PC-3 (cell line): Measurements from ENCODE around the gene QSER1. TPM values are rescaled to one million over a fixed set of nuclear protein-coding genes. Genes with fewer than 3 reads are reported as not detected.
A peak's percentile ranks its signal among the peaks of the same experiment; 100 is the strongest.

Experiments used
- ATAC-seq: fragments of 200-7000 bp; cut with Tn5 transposase; 2 replicates; pipeline ENCODE4 v1.9.1; 2020; ENCODE audit warnings: mild to moderate bottlenecking, moderate library complexity
- BruUV-seq: library from RNA; stranded (reverse); fragments of 400-500 nt; replicated peaks from 2 replicates; lab custom pipeline; 2021; lab: Mats Ljungman, UMichigan
- CTCF ChIA-PET: fragments of 300-600 bp; sonication (Branson Sonifier 250); formaldehyde crosslinking; loops from one replicate; lab custom pipeline; 2022; ENCODE audit warnings: antibody characterized with exemption; lab: Charles Lee
- POLR2A ChIA-PET: fragments of 300-600 bp; sonication (Branson Sonifier 250); formaldehyde crosslinking; loops from one replicate; lab custom pipeline; 2022; ENCODE audit warnings: antibody characterized with exemption; ENCODE audit not compliant: unreplicated experiment; lab: Charles Lee
- DNase-seq: peaks from one replicate; pipeline ENCODE4 v3.0.0-alpha.2; 2015
- H2AFZ ChIP-seq: fragments of 300-600 bp; sonication (generic); 2 replicates; pipeline ENCODE4 v1.6.0; 2016; ENCODE audit warnings: antibody characterized with exemption, low read length
- H3F3A ChIP-seq: fragments of 300-600 bp; sonication (generic); one replicate; pipeline ENCODE4 v1.6.0; 2017; ENCODE audit warnings: antibody characterized with exemption, low read length, control low read depth, mild to moderate bottlenecking; ENCODE audit not compliant: unreplicated experiment
- H3K27ac ChIP-seq: fragments of 300-600 bp; sonication (generic); 2 replicates; pipeline ENCODE4 v1.5.1; 2016; ENCODE audit warnings: mild to moderate bottlenecking, low read length
- H3K27me3 ChIP-seq: fragments of 300-600 bp; sonication (generic); 2 replicates; pipeline ENCODE4 v1.6.1; 2016; ENCODE audit warnings: low read length, mixed read lengths
- H3K36me3 ChIP-seq: fragments of 300-600 bp; sonication (generic); 2 replicates; pipeline ENCODE4 v1.6.1; 2016; ENCODE audit warnings: low read depth, mixed run types, low read length, mixed read lengths
- H3K4me1 ChIP-seq: fragments of 300-600 bp; sonication (generic); 2 replicates; pipeline ENCODE4 v1.5.1; 2016; ENCODE audit warnings: low read length; ENCODE audit not compliant: insufficient read depth
- H3K4me2 ChIP-seq: fragments of 300-600 bp; sonication (generic); 2 replicates; pipeline ENCODE4 v1.6.0; 2016; ENCODE audit warnings: low read length
- H3K4me3 ChIP-seq: fragments of 300-600 bp; sonication (generic); 2 replicates; pipeline ENCODE4 v1.5.1; 2016; ENCODE audit warnings: mild to moderate bottlenecking, low read length, mixed read lengths
- H3K79me2 ChIP-seq: fragments of 300-600 bp; sonication (generic); 2 replicates; pipeline ENCODE4 v1.6.1; 2017; ENCODE audit warnings: low read length, mixed read lengths
- H3K9ac ChIP-seq: fragments of 300-600 bp; sonication (generic); 2 replicates; pipeline ENCODE4 v1.6.0; 2016; ENCODE audit warnings: mild to moderate bottlenecking, low read length
- H3K9me2 ChIP-seq: fragments of 300-600 bp; sonication (generic); replicated peaks from 2 replicates; pipeline ENCODE4 v1.6.1; 2016; ENCODE audit warnings: mixed run types, low read length, mixed read lengths
- H3K9me3 ChIP-seq: fragments of 300-600 bp; sonication (generic); 2 replicates; pipeline ENCODE4 v1.6.1; 2016; ENCODE audit warnings: low read length, mixed read lengths
- H4K20me1 ChIP-seq: fragments of 300-600 bp; sonication (generic); 2 replicates; pipeline ENCODE4 v1.6.1; 2016; ENCODE audit warnings: low read length, mixed read lengths
- EZH2 ChIP-seq: fragments of 300-600 bp; sonication (generic); IDR thresholded peaks from one replicate; pipeline ENCODE4 v1.6.1; 2017; ENCODE audit warnings: antibody characterized with exemption, mild to moderate bottlenecking, low read length; ENCODE audit not compliant: unreplicated experiment
- EZH2phosphoT487 ChIP-seq: fragments of 300-600 bp; sonication (generic); IDR thresholded peaks from 2 replicates; pipeline ENCODE4 v1.6.1; 2018; ENCODE audit warnings: mild to moderate bottlenecking, antibody characterized with exemption, low read length, borderline replicate concordance
- intact Hi-C: fragments of 100-400 bp; cut with micrococcal nuclease; formaldehyde crosslinking; loops from 2 replicates; pipeline ENCODE4 v1.9.0; 2023
- total RNA-seq: library from RNA; depleted of rRNA; stranded (reverse); fragments of >200 nt; gene quantifications from 2 replicates; pipeline ENCODE4 v1.2.3, GENCODE V29; 2014
- TF ChIP-seq, protein P1 (sequence below): fragments of 300-600 bp; sonication (generic); conservative IDR thresholded peaks from 2 replicates; pipeline ENCODE4 v1.5.1; 2017; ENCODE audit warnings: antibody characterized with exemption, low read depth, mild to moderate bottlenecking, low read length

Gene QSER1
- total RNA-seq, 1 experiment from 2014 or later, result 19.4 TPM

DNA sequence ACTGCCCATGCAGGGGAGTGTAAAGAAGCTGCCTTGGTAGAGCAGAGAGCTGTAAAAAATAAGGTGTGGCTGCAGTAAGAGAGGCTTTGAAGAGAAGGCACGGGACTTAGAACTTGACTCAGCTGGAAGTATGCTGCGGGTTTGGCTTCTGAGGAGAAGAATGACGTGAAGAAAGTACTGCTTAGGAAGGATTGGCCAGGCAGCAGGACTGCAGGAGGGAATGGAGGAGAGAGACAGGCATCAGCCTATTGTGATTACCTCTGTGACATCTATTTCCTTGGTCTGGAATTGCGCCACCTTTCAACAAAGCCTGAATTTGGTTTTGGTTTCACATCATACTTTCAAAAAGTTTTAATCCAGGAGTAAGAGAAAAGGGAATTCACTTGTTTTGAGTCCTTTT is 40.4 kb upstream of the QSER1 start:
- Histone ChIP-seq H3F3A (no peaks in the 10 kb centered on the region), H3K9me3 (no peaks in the 10 kb centered on the region), H3K9ac (no peak overlapping the region), H3K9me2 (no peaks in the 10 kb centered on the region), H3K4me2 (no peak overlapping the region), H4K20me1 (no peaks in the 10 kb centered on the region), H2AFZ (no peak overlapping the region), H3K27ac (no peak overlapping the region), H3K36me3 (no peaks in the 10 kb centered on the region; the same call in 1 of the 2 replicates), H3K4me1 (peaks cover 9% of the 10 kb centered on the region; the same call in 1 of the 2 replicates), H3K4me3 (no peak overlapping the region), H3K79me2 (no peaks in the 10 kb centered on the region), H3K27me3 (no peaks in the 10 kb centered on the region)
- intact Hi-C loops, result no loop called here
- ChIA-PET POLR2A (no interaction called here), CTCF (no interaction called here)
- TF ChIP-seq EZH2 (no peak), EZH2phosphoT487 (no peak)
- TF ChIP-seq, protein P1, sequence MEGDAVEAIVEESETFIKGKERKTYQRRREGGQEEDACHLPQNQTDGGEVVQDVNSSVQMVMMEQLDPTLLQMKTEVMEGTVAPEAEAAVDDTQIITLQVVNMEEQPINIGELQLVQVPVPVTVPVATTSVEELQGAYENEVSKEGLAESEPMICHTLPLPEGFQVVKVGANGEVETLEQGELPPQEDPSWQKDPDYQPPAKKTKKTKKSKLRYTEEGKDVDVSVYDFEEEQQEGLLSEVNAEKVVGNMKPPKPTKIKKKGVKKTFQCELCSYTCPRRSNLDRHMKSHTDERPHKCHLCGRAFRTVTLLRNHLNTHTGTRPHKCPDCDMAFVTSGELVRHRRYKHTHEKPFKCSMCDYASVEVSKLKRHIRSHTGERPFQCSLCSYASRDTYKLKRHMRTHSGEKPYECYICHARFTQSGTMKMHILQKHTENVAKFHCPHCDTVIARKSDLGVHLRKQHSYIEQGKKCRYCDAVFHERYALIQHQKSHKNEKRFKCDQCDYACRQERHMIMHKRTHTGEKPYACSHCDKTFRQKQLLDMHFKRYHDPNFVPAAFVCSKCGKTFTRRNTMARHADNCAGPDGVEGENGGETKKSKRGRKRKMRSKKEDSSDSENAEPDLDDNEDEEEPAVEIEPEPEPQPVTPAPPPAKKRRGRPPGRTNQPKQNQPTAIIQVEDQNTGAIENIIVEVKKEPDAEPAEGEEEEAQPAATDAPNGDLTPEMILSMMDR, result no peak
- BruUV-seq, result no TSS peak
- DNase-seq (peak; percentile 23), ATAC-seq (peak; percentile 83)

DNA sequence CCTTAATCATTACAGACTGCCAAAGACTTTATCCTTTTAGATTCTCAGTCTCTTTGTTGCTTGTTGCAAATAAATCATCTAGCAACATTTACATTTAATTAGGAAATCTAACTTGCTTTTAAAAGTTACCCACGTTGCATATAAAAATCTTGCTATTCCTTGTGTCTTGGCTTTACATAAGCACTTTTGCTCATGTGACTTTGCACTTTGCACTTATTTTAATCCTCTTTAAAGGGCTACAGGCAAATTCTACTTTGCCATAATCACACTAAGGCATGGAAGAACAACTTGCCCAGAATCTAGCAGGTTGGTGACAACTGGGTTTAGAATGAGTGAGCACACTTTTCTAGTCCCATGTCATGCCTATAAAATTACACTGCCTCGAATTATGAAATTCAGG is 37.0 kb upstream of the QSER1 start:
- H3K9ac ChIP-seq, result no peak overlapping the region
- H3K4me2 ChIP-seq, result no peak overlapping the region
- H3K9me2 ChIP-seq, result no peaks in the 10 kb centered on the region
- peaks cover 9% of the 10 kb centered on the region; the same call in 1 of the 2 replicates for H3K4me1 ChIP-seq
- H3K27me3 ChIP-seq, result no peaks in the 10 kb centered on the region
- H3K4me3 ChIP-seq, result no peak overlapping the region
- no peak overlapping the region for H2AFZ ChIP-seq
- DNase-seq, result no peak
- BruUV-seq, result no TSS peak
- H3K27ac ChIP-seq, result no peak overlapping the region
- no peaks in the 10 kb centered on the region for H3F3A ChIP-seq
- no peak for TF ChIP-seq EZH2phosphoT487
- TF ChIP-seq, protein P1, result no peak
- no peak for TF ChIP-seq EZH2
- H3K79me2 ChIP-seq, result no peaks in the 10 kb centered on the region
- ChIA-PET CTCF (no interaction called here), POLR2A (no interaction called here)
- no peaks in the 10 kb centered on the region for H3K9me3 ChIP-seq
- no peaks in the 10 kb centered on the region for H4K20me1 ChIP-seq
- ATAC-seq, result no peak
- H3K36me3 ChIP-seq, result no peaks in the 10 kb centered on the region; the same call in 1 of the 2 replicates
- intact Hi-C loops, result loop anchor here (5.0 kb wide), 1 partner anchor 48 kb away; no protein-coding TSS in a partner anchor

DNA sequence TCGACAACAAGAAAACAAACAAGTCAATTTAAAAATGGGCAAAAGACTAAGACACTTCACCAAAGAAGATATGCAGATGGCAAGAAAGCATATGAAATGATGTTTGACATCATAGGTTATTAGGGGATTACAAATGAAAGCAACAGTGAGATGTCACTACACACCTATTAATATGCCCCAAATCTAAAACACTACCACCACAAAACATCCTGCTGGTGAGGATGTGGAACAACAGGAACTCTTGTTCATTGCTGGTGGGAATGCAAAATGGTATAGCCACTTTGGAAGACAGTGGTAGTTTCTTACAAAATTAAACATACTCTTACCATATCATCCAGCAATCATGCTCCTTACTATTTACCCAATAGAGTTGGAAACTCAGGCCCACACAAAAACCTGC is 33.9 kb upstream of the QSER1 start:
- DNase-seq (peak; percentile 16), ATAC-seq (no peak)
- Histone ChIP-seq H3F3A (no peaks in the 10 kb centered on the region), H2AFZ (no peak overlapping the region), H3K4me3 (no peak overlapping the region), H3K4me1 (no peaks in the 10 kb centered on the region), H3K36me3 (no peaks in the 10 kb centered on the region), H3K79me2 (no peaks in the 10 kb centered on the region), H4K20me1 (no peaks in the 10 kb centered on the region), H3K4me2 (no peak overlapping the region), H3K27me3 (no peaks in the 10 kb centered on the region), H3K27ac (no peak overlapping the region), H3K9ac (no peak overlapping the region), H3K9me2 (no peaks in the 10 kb centered on the region), H3K9me3 (no peaks in the 10 kb centered on the region)
- no peak for TF ChIP-seq EZH2
- TF ChIP-seq, protein P1, result peak; percentile 42
- TF ChIP-seq EZH2phosphoT487, result no peak
- POLR2A ChIA-PET, result no interaction called here
- intact Hi-C loops, result loop anchor here (5.0 kb wide), 1 partner anchor 51 kb away; no protein-coding TSS in a partner anchor
- CTCF ChIA-PET, result no interaction called here
- BruUV-seq, result no TSS peak
